T-helper 22 cell (primary cell): Measurements from ENCODE around the gene SCGN.

ENCODE experiments used
- DNase-seq: peaks from one replicate; pipeline ENCODE4 v3.0.0-alpha.2; 2020; ENCODE audit warnings: low read depth

SCGN gene

DNA sequence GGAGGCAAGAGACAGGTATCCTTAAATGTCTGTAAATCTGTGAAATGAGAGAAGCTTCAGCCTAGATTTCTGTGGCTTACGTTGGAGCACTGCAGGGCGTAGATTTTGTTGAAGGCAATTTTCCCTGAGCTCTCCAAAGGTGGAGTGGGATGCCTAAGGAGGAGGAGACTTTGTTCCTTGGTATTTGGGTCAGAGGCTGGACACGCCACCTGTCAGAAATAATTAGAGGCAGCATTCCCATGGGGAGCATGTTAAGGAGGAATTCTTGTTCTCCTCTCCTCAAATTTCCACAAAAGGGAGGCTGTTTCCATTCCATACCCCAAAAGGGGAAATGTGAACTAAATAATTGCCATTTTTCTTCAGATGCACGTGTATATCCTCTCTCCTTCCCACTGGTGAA is 11.1 kb upstream of the SCGN start:
- no peak for DNase-seq

DNA sequence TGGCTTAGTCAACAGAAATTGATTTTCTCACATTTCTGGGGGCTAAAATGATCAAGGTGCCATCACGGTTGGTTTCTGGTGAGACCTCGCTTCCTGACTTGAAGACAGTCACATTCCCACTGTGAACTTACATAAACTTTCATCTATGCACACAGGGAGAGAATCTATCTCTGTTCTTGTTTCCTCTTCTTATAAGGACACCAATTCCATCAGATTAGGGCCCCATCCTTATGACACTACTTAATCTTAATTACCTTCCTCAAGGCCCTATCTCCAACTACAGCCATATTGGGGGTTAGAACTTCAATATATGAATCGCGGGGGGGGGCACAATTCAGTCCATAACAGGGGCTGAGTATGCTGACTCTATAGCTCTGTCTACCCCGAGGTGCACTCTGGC is 10.6 kb upstream of the SCGN start:
- no peak for DNase-seq

DNA sequence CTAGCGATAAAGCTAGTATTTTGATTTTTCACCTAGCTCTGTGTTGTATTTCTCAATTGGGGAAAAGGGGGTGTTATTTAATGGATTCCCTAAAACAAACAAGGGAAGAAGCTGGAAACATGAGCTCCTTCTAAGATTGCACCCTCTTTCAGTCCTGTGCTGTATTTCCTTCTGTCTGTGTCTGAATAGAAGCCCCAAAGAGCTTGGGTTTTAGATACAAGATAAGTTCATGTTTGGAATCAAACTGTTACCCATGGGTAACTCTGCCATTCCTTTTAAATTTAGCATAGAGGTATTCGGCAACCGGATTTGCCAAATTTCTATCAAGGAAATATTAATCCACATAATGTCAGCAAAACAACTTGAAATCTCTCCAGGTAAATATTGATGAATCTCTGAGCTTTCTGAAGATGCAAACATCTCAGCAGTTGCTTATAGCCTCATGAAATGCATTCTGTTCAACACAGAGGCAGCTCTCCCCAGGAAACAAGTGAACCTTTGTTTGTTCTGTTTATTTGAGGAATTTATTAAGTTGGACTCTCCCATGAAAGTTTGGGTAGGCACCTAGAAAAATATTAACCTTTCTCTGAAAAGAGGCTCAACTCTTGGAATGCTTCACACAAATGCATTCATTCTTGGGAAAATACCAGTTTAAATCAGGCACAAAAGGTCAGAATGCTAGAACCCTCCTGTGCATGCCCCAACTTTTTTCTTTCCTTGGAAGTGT is 9.9 kb upstream of the SCGN start:
- DNase-seq, result no peak

- DNase-seq, result no peak
Observed at GRCh38 chr6:25642667-25643328, 9.2 kb upstream of the SCGN start.

GRCh38 chr6:25645916-25646315 is 6.1 kb upstream of the SCGN start:
- DNase-seq, result no peak

DNA sequence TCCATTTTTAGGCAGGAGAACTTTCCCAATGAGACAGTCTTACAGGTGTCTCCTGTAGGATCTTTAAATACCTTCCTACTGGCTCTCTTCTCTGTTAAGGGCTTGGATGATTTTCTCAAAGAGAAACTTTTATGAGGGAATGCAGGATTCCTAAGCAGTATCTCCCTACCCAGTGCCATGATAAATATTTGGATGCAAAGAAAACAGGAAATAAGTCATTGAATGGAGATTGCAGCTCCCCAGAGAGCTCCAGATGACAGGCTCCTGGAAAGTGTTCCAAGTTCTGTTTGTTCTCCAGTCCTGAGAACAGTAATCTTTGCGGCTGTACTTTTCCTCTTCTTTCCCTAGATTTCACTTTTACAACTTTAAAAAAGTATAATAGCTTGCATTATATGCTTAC is 2.4 kb upstream of the SCGN start:
- no peak for DNase-seq

DNA sequence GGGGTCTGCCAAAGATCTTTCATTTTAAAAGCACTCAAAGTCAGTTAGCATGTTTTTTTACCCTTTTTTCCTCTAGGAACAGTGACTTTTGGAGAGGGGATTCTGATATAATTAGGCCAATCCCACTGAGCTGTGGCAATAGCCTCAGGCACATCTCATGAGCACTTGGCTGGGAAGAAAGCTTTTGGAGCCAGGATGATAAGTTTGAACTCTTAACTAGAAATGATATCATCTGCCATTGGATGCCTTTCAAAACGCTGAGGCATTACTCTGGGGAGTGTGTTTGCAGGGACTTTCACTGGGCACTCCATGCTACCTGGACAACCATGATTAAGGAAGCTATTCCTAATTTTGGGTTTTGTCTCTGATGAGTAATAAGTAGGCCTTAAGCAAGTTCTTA is 3.7 kb downstream of the SCGN start:
- no peak for DNase-seq

DNA sequence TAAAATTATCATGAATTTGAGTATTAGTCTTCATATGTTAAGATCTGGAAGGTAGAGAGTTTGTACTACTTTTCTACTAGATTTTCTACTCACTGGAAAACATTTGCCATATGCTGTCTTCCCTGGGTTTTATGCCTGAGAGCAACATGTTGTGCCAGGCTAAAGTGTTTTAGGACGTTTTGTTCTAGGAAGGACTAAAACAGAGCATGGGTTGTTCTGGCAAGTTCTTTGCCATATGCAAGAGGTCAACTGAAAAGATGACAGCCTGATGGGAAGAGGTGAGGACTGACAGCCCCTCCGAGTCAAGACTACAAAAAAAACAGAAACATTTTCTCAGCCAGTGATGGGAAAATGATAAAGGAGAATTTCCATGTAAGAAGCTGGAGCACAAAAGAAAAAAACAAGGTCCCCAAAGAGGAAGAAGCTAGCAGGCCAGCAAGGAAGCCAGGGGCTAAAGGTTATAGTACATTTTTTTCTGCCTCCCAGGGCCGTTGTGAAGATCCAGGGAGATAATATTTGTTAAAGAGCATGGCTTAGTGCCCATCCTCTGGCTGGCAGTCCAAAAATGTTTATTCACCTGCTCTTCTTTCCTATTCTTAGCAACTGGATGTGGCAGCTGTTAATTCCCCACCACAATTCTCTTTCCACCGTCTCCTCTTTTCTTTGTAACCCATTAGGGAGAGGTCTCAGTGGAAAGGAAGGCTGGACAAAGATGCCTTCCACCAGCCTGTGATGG is 7.8 kb downstream of the SCGN start:
- no peak for DNase-seq

DNA sequence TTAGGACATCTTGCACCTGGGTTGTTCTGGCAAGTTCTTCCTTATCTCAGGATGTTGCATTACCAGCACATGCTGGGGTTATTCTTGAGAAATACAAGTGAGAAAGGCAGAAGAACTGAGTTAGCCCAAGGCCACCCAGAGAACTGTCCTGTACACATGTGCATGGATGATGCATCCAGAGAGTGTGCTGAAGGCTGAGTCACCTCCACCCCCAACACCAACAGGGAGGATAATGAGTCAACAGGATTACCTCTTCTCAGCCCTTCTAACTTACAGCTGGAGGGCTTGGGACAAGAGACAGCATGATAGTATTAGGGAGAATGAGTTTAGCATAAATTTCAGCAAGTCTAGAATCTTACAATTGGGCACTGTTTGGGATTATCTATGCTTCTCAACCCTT is 8.5 kb downstream of the SCGN start:
- DNase-seq, result no peak

DNA sequence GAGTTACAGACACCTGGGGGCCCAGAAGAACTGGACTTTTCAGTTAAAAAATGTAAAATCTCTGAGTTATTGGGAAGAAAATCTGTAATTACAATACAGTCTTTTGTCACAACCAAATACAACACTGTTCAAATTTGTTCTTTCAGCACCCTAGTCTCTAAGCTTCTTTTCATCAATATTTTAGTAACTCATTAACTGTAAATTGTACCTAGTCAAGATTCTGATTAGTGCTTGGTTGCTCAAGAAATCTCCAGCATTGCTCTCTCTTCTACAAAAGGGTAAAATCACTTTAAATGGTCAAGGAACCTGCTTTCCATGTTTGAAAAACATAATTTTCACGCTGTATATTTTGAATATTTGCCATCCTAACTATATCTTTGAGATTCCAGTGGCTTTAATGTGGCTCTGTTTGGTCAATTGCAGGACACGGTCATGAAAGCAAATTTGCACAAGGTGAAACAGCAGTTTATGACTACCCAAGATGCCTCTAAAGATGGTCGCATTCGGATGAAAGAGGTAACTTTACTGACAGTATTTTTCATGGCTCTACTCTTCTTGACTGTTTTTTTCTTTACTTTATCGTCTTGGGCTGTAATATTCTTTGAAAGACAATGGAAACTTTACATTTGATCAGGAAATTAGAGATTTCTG is 9.2 kb downstream of the SCGN start:
- DNase-seq, result no peak

- no peak for DNase-seq
Observed at GRCh38 chr6:25665455-25665854, 13.4 kb downstream of the SCGN start.

GRCh38 chr6:25669413-25669812 is 17.4 kb downstream of the SCGN start:
- DNase-seq, result no peak

GRCh38 chr6:25670208-25670607 is 18.2 kb downstream of the SCGN start:
- DNase-seq, result no peak

DNA sequence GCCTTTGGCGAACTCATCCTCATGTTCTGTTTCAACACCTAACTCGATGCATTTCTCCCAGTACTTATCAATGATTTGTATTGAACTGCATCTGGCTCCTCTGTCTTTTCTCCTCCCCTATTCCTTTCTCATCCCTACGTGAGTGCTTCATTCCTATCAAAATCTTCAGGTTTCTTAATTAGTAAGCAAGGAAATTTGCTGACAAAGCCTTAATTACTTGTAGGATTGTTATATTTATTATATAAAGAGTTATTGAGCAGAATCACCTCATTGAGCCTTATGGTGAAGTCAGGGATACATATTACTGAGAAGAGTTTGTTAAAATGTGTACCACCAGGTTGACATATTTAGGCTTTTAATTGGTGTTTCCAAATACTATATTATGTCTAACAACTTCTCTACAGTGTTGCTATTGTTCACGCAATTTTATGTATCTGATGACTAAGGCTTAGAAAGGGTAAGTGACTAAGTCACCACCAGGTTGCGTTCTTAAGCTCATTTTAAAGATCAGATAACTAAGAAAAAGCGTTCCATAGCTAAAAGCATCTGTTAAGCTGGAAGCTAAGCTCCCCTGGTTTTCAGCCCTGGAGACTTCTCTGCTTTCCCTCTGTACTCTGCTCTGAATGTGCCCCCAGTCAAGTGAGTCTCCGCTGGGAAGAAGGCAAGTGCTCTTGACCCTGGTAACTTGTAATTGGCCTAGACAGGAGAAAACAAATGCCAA is 18.9 kb downstream of the SCGN start:
- no peak for DNase-seq

GRCh38 chr6:25671652-25672051 is 19.6 kb downstream of the SCGN start:
- DNase-seq, result no peak

- DNase-seq, result no peak
Observed at GRCh38 chr6:25675167-25675566, 23.2 kb downstream of the SCGN start.

DNA sequence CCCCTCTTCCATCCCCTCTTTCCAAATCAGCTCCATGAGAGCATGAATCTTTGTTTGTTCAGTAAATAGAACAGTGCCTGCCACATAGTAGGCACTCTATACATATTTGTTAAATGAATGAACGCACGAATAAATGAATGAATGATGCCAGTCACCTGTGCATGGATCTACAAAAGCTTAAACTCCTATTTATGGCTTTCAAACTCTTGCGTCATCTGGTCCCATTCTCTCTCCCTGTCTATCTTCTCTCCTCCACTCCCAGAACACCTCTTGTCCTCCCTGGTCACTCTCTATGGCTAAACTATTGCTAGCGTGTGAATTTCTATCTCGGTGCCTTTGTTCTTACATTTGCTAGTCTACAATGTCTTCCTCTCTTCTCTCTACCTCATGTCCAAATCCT is 24.8 kb downstream of the SCGN start:
- no peak for DNase-seq

GRCh38 chr6:25681848-25682247 is 29.8 kb downstream of the SCGN start:
- DNase-seq, result no peak

DNA sequence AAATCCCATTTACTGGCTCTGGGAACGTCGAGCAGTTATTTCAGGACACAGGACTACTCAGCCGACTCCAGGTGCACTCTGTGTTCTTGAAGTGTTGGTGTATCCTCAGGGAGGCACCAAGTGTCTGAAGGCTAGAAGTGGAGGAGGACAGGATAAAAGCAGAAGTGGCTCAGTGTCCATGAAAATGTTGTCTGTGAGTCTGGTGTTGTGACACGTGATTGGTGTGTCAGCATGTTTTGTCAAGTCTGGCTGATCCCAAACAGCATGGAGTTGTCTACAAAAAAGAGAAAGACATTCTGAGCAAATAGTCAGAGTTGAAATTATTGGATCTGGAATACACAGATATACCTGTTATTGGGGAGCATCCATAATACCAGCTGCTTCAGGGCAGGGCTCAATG is 30.3 kb downstream of the SCGN start:
- no peak for DNase-seq

- no peak for DNase-seq
Observed at GRCh38 chr6:25684565-25684964, 32.5 kb downstream of the SCGN start.

GRCh38 chr6:25685251-25685650 is 33.2 kb downstream of the SCGN start:
- DNase-seq, result no peak

DNA sequence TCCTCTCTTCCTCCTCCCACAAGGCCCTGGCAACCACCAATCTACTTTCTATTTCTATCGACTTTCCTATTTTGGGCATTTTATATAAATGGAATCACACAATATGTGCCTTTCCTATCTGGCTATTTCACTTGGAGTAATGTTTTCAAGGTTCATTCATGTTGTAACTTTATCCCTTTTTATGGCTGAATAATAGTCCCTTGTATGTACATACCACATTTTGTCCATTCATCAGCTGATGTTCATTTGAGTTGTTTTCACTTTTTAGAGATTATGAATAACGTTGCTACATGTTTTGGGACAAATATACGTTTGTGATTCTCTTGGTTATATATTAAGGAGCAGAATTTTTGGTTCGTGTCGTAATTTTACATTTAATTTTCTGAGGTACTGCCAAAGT is 33.9 kb downstream of the SCGN start:
- DNase-seq, result no peak
